Midbrain (tissue), 1 donor: ENCODE data around the gene RAB31.

Experiments used
- DNase-seq: peaks from one replicate; lab custom pipeline; 2025; lab: John Stamatoyannopoulos, UW

RAB31 gene

GRCh38 chr18:9818423-9818734, 110.3 kb downstream of the RAB31 start:
- DNase-seq: no peak

- DNase-seq: no peak
These were observed 112.0 kb downstream of the RAB31 start for GRCh38 chr18:9820127-9820526.

GRCh38 chr18:9820719-9821118, 112.6 kb downstream of the RAB31 start:
- DNase-seq: no peak

GRCh38 chr18:9822587-9823185, 114.6 kb downstream of the RAB31 start:
- DNase-seq: no peak

- no peak for DNase-seq
These were observed 115.8 kb downstream of the RAB31 start for GRCh38 chr18:9823805-9824473.

GRCh38 chr18:9824474-9824832, 116.4 kb downstream of the RAB31 start:
- no peak for DNase-seq

GRCh38 chr18:9824952-9825371, 116.9 kb downstream of the RAB31 start:
- DNase-seq: no peak

- DNase-seq: peak; percentile 46
These were observed 117.5 kb downstream of the RAB31 start for GRCh38 chr18:9825571-9826073.

- no peak for DNase-seq
These were observed 118.6 kb downstream of the RAB31 start for GRCh38 chr18:9826685-9827084.

GRCh38 chr18:9827211-9827792, 119.2 kb downstream of the RAB31 start:
- DNase-seq: no peak

GRCh38 chr18:9827793-9828505, 119.8 kb downstream of the RAB31 start:
- peak; percentile 36 for DNase-seq

GRCh38 chr18:9828506-9829396, 120.7 kb downstream of the RAB31 start:
- no peak for DNase-seq

- no peak for DNase-seq
These were observed 121.3 kb downstream of the RAB31 start for GRCh38 chr18:9829397-9829712.

- no peak for DNase-seq
These were observed 123.1 kb downstream of the RAB31 start for GRCh38 chr18:9831036-9831722.

GRCh38 chr18:9831723-9832199, 123.7 kb downstream of the RAB31 start:
- no peak for DNase-seq

- DNase-seq: no peak
These were observed 124.8 kb downstream of the RAB31 start for GRCh38 chr18:9832871-9833270.

- DNase-seq: no peak
These were observed 126.5 kb downstream of the RAB31 start for GRCh38 chr18:9834551-9834950.

- DNase-seq: no peak
These were observed 127.1 kb downstream of the RAB31 start for GRCh38 chr18:9835113-9835755.

- no peak for DNase-seq
These were observed 127.7 kb downstream of the RAB31 start for GRCh38 chr18:9835825-9836224.

GRCh38 chr18:9838144-9838877, 130.2 kb downstream of the RAB31 start:
- no peak for DNase-seq
